AG04449 (cell line): Measurements from ENCODE around the gene GRWD1.
A peak's percentile ranks its signal among the peaks of the same experiment; 100 is the strongest.

Experiments
- CTCF ChIA-PET: fragments of 350-600 bp; formaldehyde crosslinking; extraction: SDS; loops from one replicate; lab custom pipeline; 2021; ENCODE audit warnings: antibody characterized with exemption; lab: Yijun Ruan, JAX
- POLR2A ChIA-PET: fragments of 400-600, 350-600 bp; formaldehyde crosslinking; extraction: SDS; loops from one replicate; lab custom pipeline; 2020; ENCODE audit warnings: antibody characterized with exemption, inconsistent platforms; lab: Yijun Ruan, JAX
- DNase-seq: peaks from one replicate; pipeline ENCODE4 v3.0.0-alpha.2; 2010; ENCODE audit warnings: low read depth, low spot score
- H3K4me3 ChIP-seq: 2 replicates; pipeline ENCODE4 v1.5.1; 2011; ENCODE audit warnings: low read depth, mild to moderate bottlenecking, control low read depth, low read length
- CTCF ChIP-seq: IDR thresholded peaks from one replicate; pipeline ENCODE4 v1.5.1; 2011; ENCODE audit warnings: mild to moderate bottlenecking, moderate library complexity, low read length, control low read depth, inconsistent platforms; ENCODE audit not compliant: insufficient read depth; ENCODE audit errors: missing control alignments

Gene GRWD1

GRCh38 chr19:48398375-48399235 lies 47.2 kb upstream of the GRWD1 start:
- CTCF ChIA-PET, result interaction anchor here (1.4 to 3.3 kb wide), 2 partner anchors 9 to 47 kb away, joined by 3 to 10 read pairs; partner anchors contain the start of gene GRWD1
- DNase-seq, result no peak
- TF ChIP-seq CTCF, result no peak
- POLR2A ChIA-PET, result no interaction called here
- peak overlapping the region; percentile 59 for H3K4me3 ChIP-seq

GRCh38 chr19:48400018-48400742 lies 45.6 kb upstream of the GRWD1 start:
- TF ChIP-seq CTCF, result no peak
- CTCF ChIA-PET, result interaction anchor here (1.3 to 3.3 kb wide), 3 partner anchors 10 to 184 kb away, joined by 3 to 38 read pairs (median 10); partner anchors contain the start of genes GRWD1 and KDELR1
- peak overlapping the region; percentile 29 for H3K4me3 ChIP-seq
- POLR2A ChIA-PET, result interaction anchor here (0.6 to 0.8 kb wide), 2 partner anchors 9 to 67 kb away, joined by 4 to 5 read pairs; partner anchors contain the start of gene KDELR1
- no peak for DNase-seq

- H3K4me3 ChIP-seq, result no peak overlapping the region
- ChIA-PET CTCF (interaction anchor here (0.6 to 3.3 kb wide), 7 partner anchors 11 to 229 kb away, joined by 3 to 38 read pairs (median 3); partner anchors contain the start of genes GRWD1 and KDELR1), POLR2A (no interaction called here)
- no peak for DNase-seq
- TF ChIP-seq CTCF, result no peak
Observed at GRCh38 chr19:48401287-48401686, 44.5 kb upstream of the GRWD1 start.

- no peak for DNase-seq
- no peak for TF ChIP-seq CTCF
- POLR2A ChIA-PET, result no interaction called here
- no peak overlapping the region for H3K4me3 ChIP-seq
- CTCF ChIA-PET, result interaction anchor here (1.0 to 4.4 kb wide), 4 partner anchors 8 to 86 kb away, joined by 3 to 40 read pairs (median 4); partner anchors contain the start of genes GRIN2D and KDELR1
Observed at GRCh38 chr19:48403606-48404005, 42.2 kb upstream of the GRWD1 start.

- ChIA-PET POLR2A (no interaction called here), CTCF (interaction anchor here (1.0 to 4.4 kb wide), 2 partner anchors 14 to 138 kb away, joined by 3 to 40 read pairs; partner anchors contain the start of gene KDELR1)
- TF ChIP-seq CTCF, result no peak
- H3K4me3 ChIP-seq, result no peak overlapping the region
- DNase-seq, result no peak
Observed at GRCh38 chr19:48405010-48405659, 40.6 kb upstream of the GRWD1 start.
